Measurements from ENCODE around the gene F10. TPM values are rescaled to one million over a fixed set of nuclear protein-coding genes. Genes with fewer than 3 reads are reported as not detected.

Gene F10
- total and polyA plus RNA-seq, 2 of the 13 experiments (the other 11 are each of a cell fraction or from before 2014, with no cell fraction given), result 58.4 to 237 TPM

DNA sequence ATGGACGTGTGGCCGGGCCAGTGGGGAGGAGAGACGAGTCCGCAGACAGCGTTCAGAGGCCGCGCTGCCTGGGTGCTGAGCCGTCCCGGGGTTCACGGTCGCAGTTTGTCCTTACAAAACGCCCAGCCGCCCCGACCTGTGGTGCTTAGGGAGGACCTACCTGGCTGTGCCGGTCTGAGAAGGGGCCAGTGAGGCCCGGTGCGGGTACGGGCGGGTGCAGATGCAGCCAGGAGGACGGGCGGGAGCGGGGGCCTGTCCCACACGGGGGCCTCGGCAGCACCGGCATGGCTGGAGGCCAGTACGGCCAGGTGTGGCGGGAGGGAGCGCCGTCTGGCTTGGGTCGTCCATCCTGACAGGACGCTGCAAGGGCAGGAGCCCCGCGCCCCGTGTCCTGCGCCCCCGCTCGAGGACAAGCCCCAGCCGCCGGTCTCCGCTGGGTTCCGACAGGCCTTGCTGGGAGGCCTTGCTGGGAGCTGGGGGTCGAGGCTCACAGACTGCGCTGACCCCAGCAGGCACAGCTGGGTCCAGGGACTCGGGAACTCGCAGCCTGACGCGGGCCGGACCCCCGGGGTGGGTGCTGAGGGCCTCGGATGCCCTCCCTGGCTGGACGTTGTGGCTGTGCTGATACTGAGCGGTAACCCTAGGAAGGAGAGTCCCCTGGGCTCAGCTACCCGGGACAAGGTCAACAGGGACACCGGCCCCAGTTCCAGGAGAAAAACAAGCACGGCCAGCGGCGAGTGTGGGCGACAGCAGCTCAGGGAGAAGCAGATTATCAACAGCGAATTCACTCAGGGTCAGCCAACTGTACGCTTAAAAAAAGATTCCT lies 30.6 kb downstream of the F10 start (continued):
- TF ChIP-seq, protein P1, sequence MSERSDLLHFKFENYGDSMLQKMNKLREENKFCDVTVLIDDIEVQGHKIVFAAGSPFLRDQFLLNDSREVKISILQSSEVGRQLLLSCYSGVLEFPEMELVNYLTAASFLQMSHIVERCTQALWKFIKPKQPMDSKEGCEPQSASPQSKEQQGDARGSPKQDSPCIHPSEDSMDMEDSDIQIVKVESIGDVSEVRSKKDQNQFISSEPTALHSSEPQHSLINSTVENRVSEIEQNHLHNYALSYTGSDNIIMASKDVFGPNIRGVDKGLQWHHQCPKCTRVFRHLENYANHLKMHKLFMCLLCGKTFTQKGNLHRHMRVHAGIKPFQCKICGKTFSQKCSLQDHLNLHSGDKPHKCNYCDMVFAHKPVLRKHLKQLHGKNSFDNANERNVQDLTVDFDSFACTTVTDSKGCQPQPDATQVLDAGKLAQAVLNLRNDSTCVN (CRISPR knock-in tag; IDR thresholded peaks at IDR 0.05; ENCODE audit: borderline replicate concordance), result no peak
- TF ChIP-seq MAFG (CRISPR knock-in tag; IDR thresholded peaks at IDR 0.05) (no peak), MIER2 (CRISPR knock-in tag; IDR thresholded peaks at IDR 0.05) (no peak), SRSF1 (optimal IDR thresholded peaks at IDR 0.05; ENCODE audit: low read depth, low read length) (peak; percentile 72), ZSCAN21 (CRISPR knock-in tag; IDR thresholded peaks at IDR 0.05; ENCODE audit: borderline replicate concordance) (peak; percentile 76; the same call in 1 of the 2 replicates), RFX5 (IDR thresholded peaks at IDR 0.05; ENCODE audit: low read depth, low read length) (no peak), ZNF225 (CRISPR knock-in tag; IDR thresholded peaks at IDR 0.05) (peak; percentile 90; the same call in 1 of the 2 replicates), MTF2 (CRISPR knock-in tag; IDR thresholded peaks at IDR 0.05; ENCODE audit: borderline replicate concordance) (no peak), ERF (CRISPR knock-in tag; IDR thresholded peaks at IDR 0.05) (no peak), THAP11 (CRISPR knock-in tag; IDR thresholded peaks at IDR 0.05) (0 out of 2 replicates have a peak, but pooled peaks have one; percentile 15), ZNF644 (CRISPR knock-in tag; IDR thresholded peaks at IDR 0.05; ENCODE audit: low read depth) (no peak), RXRB (CRISPR knock-in tag; IDR thresholded peaks at IDR 0.05; ENCODE audit: borderline replicate concordance) (no peak)
- TF ChIP-seq, protein P2, sequence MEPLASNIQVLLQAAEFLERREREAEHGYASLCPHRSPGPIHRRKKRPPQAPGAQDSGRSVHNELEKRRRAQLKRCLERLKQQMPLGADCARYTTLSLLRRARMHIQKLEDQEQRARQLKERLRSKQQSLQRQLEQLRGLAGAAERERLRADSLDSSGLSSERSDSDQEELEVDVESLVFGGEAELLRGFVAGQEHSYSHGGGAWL (CRISPR knock-in tag; IDR thresholded peaks at IDR 0.05), result no peak
- TF ChIP-seq, protein P3, sequence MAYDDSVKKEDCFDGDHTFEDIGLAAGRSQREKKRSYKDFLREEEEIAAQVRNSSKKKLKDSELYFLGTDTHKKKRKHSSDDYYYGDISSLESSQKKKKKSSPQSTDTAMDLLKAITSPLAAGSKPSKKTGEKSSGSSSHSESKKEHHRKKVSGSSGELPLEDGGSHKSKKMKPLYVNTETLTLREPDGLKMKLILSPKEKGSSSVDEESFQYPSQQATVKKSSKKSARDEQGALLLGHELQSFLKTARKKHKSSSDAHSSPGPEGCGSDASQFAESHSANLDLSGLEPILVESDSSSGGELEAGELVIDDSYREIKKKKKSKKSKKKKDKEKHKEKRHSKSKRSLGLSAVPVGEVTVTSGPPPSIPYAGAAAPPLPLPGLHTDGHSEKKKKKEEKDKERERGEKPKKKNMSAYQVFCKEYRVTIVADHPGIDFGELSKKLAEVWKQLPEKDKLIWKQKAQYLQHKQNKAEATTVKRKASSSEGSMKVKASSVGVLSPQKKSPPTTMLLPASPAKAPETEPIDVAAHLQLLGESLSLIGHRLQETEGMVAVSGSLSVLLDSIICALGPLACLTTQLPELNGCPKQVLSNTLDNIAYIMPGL (CRISPR knock-in tag; IDR thresholded peaks at IDR 0.05; ENCODE audit: borderline replicate concordance in 1 of 2, low read depth in 1 of 2), result 0 out of 4 replicates have a peak, but pooled peaks of 1 of the 2 experiments have one; percentile 61
- TF ChIP-seq, protein P4, sequence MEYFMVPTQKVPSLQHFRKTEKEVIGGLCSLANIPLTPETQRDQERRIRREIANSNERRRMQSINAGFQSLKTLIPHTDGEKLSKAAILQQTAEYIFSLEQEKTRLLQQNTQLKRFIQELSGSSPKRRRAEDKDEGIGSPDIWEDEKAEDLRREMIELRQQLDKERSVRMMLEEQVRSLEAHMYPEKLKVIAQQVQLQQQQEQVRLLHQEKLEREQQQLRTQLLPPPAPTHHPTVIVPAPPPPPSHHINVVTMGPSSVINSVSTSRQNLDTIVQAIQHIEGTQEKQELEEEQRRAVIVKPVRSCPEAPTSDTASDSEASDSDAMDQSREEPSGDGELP (IDR thresholded peaks at IDR 0.05; ENCODE audit: borderline replicate concordance, low read depth), result no peak; the same call in 1 of the 2 replicates
- TF ChIP-seq, protein P5, sequence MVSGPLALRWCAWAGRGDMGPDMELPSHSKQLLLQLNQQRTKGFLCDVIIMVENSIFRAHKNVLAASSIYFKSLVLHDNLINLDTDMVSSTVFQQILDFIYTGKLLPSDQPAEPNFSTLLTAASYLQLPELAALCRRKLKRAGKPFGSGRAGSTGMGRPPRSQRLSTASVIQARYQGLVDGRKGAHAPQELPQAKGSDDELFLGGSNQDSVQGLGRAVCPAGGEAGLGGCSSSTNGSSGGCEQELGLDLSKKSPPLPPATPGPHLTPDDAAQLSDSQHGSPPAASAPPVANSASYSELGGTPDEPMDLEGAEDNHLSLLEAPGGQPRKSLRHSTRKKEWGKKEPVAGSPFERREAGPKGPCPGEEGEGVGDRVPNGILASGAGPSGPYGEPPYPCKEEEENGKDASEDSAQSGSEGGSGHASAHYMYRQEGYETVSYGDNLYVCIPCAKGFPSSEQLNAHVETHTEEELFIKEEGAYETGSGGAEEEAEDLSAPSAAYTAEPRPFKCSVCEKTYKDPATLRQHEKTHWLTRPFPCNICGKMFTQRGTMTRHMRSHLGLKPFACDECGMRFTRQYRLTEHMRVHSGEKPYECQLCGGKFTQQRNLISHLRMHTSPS (CRISPR knock-in tag; IDR thresholded peaks at IDR 0.05; ENCODE audit: low read depth), result no peak; the same call in 1 of the 2 replicates
- TF ChIP-seq, protein P6, sequence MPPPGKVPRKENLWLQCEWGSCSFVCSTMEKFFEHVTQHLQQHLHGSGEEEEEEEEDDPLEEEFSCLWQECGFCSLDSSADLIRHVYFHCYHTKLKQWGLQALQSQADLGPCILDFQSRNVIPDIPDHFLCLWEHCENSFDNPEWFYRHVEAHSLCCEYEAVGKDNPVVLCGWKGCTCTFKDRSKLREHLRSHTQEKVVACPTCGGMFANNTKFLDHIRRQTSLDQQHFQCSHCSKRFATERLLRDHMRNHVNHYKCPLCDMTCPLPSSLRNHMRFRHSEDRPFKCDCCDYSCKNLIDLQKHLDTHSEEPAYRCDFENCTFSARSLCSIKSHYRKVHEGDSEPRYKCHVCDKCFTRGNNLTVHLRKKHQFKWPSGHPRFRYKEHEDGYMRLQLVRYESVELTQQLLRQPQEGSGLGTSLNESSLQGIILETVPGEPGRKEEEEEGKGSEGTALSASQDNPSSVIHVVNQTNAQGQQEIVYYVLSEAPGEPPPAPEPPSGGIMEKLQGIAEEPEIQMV (CRISPR knock-in tag; IDR thresholded peaks at IDR 0.05; ENCODE audit: low read depth), result no peak
- TF ChIP-seq, protein P7, sequence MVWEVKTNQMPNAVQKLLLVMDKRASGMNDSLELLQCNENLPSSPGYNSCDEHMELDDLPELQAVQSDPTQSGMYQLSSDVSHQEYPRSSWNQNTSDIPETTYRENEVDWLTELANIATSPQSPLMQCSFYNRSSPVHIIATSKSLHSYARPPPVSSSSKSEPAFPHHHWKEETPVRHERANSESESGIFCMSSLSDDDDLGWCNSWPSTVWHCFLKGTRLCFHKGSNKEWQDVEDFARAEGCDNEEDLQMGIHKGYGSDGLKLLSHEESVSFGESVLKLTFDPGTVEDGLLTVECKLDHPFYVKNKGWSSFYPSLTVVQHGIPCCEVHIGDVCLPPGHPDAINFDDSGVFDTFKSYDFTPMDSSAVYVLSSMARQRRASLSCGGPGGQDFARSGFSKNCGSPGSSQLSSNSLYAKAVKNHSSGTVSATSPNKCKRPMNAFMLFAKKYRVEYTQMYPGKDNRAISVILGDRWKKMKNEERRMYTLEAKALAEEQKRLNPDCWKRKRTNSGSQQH (CRISPR knock-in tag; IDR thresholded peaks at IDR 0.05; ENCODE audit: low read depth), result peak; percentile 7; the same call in 1 of the 2 replicates
